ENCODE measurements around the gene LPIN3.

LPIN3 gene

DNA sequence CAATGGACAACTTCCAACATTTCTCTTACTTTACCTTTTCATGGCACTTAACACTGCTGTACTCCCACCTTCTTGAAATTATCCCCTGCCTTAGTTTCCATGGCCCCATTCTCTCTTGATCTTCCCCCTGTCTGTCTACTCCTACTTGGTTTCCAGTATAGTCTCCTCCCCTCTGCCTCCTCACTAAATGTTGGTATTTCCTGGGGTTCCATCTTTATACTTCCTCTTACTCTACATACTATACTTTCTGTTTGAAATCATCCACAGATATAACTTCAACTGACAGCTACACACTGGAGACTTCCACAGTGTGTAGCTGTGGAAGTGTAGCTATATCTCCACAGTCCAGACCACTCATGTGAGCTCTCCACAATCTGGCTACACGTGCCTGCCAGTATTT is 36.6 kb upstream of the LPIN3 start:
- TF ChIP-seq, protein P1, sequence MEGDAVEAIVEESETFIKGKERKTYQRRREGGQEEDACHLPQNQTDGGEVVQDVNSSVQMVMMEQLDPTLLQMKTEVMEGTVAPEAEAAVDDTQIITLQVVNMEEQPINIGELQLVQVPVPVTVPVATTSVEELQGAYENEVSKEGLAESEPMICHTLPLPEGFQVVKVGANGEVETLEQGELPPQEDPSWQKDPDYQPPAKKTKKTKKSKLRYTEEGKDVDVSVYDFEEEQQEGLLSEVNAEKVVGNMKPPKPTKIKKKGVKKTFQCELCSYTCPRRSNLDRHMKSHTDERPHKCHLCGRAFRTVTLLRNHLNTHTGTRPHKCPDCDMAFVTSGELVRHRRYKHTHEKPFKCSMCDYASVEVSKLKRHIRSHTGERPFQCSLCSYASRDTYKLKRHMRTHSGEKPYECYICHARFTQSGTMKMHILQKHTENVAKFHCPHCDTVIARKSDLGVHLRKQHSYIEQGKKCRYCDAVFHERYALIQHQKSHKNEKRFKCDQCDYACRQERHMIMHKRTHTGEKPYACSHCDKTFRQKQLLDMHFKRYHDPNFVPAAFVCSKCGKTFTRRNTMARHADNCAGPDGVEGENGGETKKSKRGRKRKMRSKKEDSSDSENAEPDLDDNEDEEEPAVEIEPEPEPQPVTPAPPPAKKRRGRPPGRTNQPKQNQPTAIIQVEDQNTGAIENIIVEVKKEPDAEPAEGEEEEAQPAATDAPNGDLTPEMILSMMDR (conservative IDR thresholded peaks at IDR 0.05; ENCODE audit: low read depth, low read length), result no peak
- no peak for DNase-seq (ENCODE audit: low read depth)
- H3K4me3 ChIP-seq (ENCODE audit: low read depth, low read length), result no peak overlapping the region

DNA sequence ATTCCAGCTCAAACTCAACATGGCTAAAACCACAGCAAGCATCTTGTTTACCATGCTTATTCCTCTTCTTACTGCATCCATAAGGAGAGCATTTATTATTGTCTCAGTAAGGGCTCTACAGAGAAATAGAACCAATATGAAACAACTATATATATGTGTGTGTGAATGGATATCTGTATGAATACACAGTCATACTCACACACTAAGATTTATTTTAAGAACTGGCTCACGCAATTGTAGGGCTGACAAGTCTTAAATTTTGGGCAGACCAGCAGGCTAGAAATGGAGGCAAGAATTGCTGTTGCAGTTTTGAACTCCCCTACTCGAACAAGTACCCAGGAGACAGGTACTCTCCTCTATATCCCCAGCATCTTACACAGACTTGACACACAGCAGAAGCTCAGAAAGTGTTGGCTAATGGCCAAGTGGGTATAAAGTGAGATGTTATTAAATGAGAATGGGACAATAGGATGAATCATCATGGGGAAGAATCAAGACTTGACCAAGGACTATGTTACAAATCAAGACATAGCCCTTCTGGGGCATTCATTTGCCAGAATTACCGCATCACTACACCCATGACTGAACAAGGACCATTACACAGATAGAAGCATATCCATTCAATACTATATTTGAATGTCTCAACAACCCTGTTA is 36.1 kb upstream of the LPIN3 start:
- DNase-seq (ENCODE audit: low read depth), result no peak
- H3K4me3 ChIP-seq (ENCODE audit: low read depth, low read length), result no peak overlapping the region
- TF ChIP-seq, protein P1 (conservative IDR thresholded peaks at IDR 0.05; ENCODE audit: low read depth, low read length), result no peak

DNA sequence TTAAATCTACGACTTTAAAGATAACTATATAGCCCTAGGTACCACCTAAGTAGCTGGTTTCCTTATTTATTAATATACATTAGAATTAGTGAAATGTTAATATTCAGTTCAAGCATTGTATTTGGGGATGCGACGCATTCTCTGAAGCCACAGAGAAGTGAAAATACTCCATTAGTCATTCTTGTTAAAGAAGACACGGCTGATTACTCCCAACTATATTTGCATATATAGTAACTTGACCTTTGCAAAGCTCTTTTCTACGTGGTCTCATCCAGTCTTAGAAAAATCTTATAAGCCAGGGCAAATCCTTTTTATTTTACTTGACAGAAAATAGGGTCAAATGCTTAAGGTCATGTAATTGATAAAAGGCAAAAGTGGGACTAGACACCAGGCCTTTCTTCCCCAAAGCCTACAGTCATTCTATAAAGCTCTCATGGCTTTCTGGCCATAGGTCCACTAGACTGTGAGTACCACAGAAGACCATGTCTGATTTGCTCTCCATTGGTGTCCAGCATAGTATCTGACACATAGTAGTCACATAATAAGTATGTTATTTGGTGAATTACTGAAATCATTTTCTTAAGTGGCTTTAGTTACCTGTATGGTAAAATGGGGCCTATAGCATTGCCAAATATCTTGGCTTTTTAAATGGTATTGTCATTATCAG is 34.4 kb upstream of the LPIN3 start:
- no peak for DNase-seq (ENCODE audit: low read depth)
- H3K4me3 ChIP-seq (ENCODE audit: low read depth, low read length), result no peak overlapping the region
- TF ChIP-seq, protein P1 (conservative IDR thresholded peaks at IDR 0.05; ENCODE audit: low read depth, low read length), result no peak

DNA sequence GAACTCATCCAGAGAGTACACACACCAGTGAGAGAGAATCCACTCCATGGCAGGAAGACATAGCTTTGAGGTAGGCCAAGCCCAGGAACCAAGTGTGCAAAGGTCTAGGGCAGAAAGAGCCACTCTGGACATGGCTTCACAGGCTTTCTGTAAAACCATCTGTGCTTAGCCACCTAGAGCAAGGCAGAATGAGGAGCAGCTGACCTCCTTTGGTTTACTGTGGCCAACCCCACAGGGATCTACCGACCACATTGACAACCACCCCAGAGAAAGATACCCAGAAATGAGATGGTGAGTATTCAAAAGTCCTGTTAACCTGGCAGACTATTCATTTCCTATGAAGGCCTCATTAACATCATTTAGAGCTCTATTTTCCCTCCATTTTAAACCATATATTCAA is 33.6 kb upstream of the LPIN3 start:
- no peak for DNase-seq (ENCODE audit: low read depth)
- TF ChIP-seq, protein P1 (conservative IDR thresholded peaks at IDR 0.05; ENCODE audit: low read depth, low read length), result no peak
- no peak overlapping the region for H3K4me3 ChIP-seq (ENCODE audit: low read depth, low read length)

DNA sequence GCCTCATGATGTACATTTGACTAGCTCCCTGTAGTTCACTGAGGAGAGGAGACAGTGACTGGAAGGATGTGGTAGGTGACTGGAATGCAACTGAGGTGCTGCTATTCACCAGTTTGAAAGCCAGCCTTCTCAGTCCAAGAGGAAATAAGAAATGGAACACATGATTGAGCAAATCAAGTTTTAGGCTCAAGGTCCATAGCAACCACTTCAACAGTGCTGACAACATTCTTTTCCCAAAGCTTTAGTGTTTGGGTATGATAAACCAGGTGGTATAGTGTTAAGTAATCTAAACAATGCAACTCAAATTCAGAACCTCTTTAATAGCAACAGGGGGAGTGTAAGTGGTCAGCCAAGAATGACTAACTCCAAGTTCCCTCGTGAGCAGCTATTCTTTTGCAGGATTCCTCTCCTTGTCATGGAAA is 32.3 kb upstream of the LPIN3 start:
- TF ChIP-seq, protein P1 (conservative IDR thresholded peaks at IDR 0.05; ENCODE audit: low read depth, low read length), result no peak
- DNase-seq (ENCODE audit: low read depth), result peak; percentile 94
- H3K4me3 ChIP-seq (ENCODE audit: low read depth, low read length), result no peak overlapping the region

GRCh38 chr20:41308726-41309413 is 31.8 kb upstream of the LPIN3 start:
- peak; percentile 88 for DNase-seq (ENCODE audit: low read depth)
- H3K4me3 ChIP-seq (ENCODE audit: low read depth, low read length), result no peak overlapping the region
- TF ChIP-seq, protein P1 (conservative IDR thresholded peaks at IDR 0.05; ENCODE audit: low read depth, low read length), result no peak
